ENCODE results near the gene ANKRD63. TPM values are rescaled to one million over a fixed set of nuclear protein-coding genes. Genes with fewer than 3 reads are reported as not detected.

ANKRD63 gene
- total RNA-seq, 1 experiment from 2014 or later, result 1.2 TPM

- no peak for ATAC-seq
- H3K27ac ChIP-seq (ENCODE audit: low read length), result no peak overlapping the region
- H4K20me1 ChIP-seq (ENCODE audit: low read length), result no peaks in the 10 kb centered on the region
- no peak for DNase-seq
- TF ChIP-seq EZH2 (IDR thresholded peaks at IDR 0.05; ENCODE audit: low read length, unreplicated experiment) (no peak), EZH2phosphoT487 (IDR thresholded peaks at IDR 0.05; ENCODE audit: borderline replicate concordance, low read length) (no peak), CTCF (conservative IDR thresholded peaks at IDR 0.05; ENCODE audit: low read depth, low read length) (no peak)
- BruUV-seq (replicated peaks), result no TSS peak
- no peaks in the 10 kb centered on the region for H3K4me1 ChIP-seq (ENCODE audit: insufficient read depth, low read length)
- H3K9ac ChIP-seq (ENCODE audit: low read length), result no peak overlapping the region
- no peak overlapping the region for H3K4me2 ChIP-seq (ENCODE audit: low read length)
- peaks cover 6% of the 10 kb centered on the region; the same call in 1 of the 2 replicates for H3K36me3 ChIP-seq (ENCODE audit: low read depth, low read length)
- no peaks in the 10 kb centered on the region for H3K27me3 ChIP-seq (ENCODE audit: low read length)
- H3K79me2 ChIP-seq (ENCODE audit: low read length), result no peaks in the 10 kb centered on the region
- H3K9me2 ChIP-seq (replicated peaks; ENCODE audit: low read length), result no peaks in the 10 kb centered on the region
- CTCF ChIA-PET, result no interaction called here
- no peak overlapping the region for H3K4me3 ChIP-seq (ENCODE audit: low read length)
- intact Hi-C loops (cut with micrococcal nuclease), result no loop called here
- H3F3A ChIP-seq (ENCODE audit: low read length, unreplicated experiment), result no peaks in the 10 kb centered on the region
- POLR2A ChIA-PET (ENCODE audit: unreplicated experiment), result no interaction called here
- no peaks in the 10 kb centered on the region for H3K9me3 ChIP-seq (ENCODE audit: low read length)
- H2AFZ ChIP-seq (ENCODE audit: low read length), result no peak overlapping the region
These were observed 5.9 kb downstream of the ANKRD63 start for GRCh38 chr15:40276927-40277326.

- Histone ChIP-seq H3K9me3 (ENCODE audit: low read length) (no peaks in the 10 kb centered on the region), H3K4me1 (ENCODE audit: insufficient read depth, low read length) (no peaks in the 10 kb centered on the region), H2AFZ (ENCODE audit: low read length) (no peak overlapping the region), H3K79me2 (ENCODE audit: low read length) (no peaks in the 10 kb centered on the region), H3K27ac (ENCODE audit: low read length) (no peak overlapping the region), H3F3A (ENCODE audit: low read length, unreplicated experiment) (no peaks in the 10 kb centered on the region), H3K27me3 (ENCODE audit: low read length) (no peaks in the 10 kb centered on the region), H3K4me2 (ENCODE audit: low read length) (no peak overlapping the region), H3K9me2 (replicated peaks; ENCODE audit: low read length) (no peaks in the 10 kb centered on the region), H3K36me3 (ENCODE audit: low read depth, low read length) (peaks cover 6% of the 10 kb centered on the region; the same call in 1 of the 2 replicates), H3K9ac (ENCODE audit: low read length) (no peak overlapping the region), H4K20me1 (ENCODE audit: low read length) (no peaks in the 10 kb centered on the region), H3K4me3 (ENCODE audit: low read length) (no peak overlapping the region)
- CTCF ChIA-PET, result no interaction called here
- DNase-seq (no peak), ATAC-seq (no peak)
- TF ChIP-seq EZH2phosphoT487 (IDR thresholded peaks at IDR 0.05; ENCODE audit: borderline replicate concordance, low read length) (no peak), EZH2 (IDR thresholded peaks at IDR 0.05; ENCODE audit: low read length, unreplicated experiment) (no peak), CTCF (conservative IDR thresholded peaks at IDR 0.05; ENCODE audit: low read depth, low read length) (no peak)
- no TSS peak for BruUV-seq (replicated peaks)
- POLR2A ChIA-PET (ENCODE audit: unreplicated experiment), result no interaction called here
- intact Hi-C loops (cut with micrococcal nuclease), result no loop called here
These were observed 6.9 kb downstream of the ANKRD63 start for GRCh38 chr15:40275954-40276353.

- intact Hi-C loops (cut with micrococcal nuclease), result no loop called here
- H4K20me1 ChIP-seq (ENCODE audit: low read length), result no peaks in the 10 kb centered on the region
- H3K4me2 ChIP-seq (ENCODE audit: low read length), result no peak overlapping the region
- H3K4me1 ChIP-seq (ENCODE audit: insufficient read depth, low read length), result no peaks in the 10 kb centered on the region
- H3F3A ChIP-seq (ENCODE audit: low read length, unreplicated experiment), result no peaks in the 10 kb centered on the region
- TF ChIP-seq CTCF (conservative IDR thresholded peaks at IDR 0.05; ENCODE audit: low read depth, low read length) (no peak), EZH2 (IDR thresholded peaks at IDR 0.05; ENCODE audit: low read length, unreplicated experiment) (no peak), EZH2phosphoT487 (IDR thresholded peaks at IDR 0.05; ENCODE audit: borderline replicate concordance, low read length) (no peak)
- H3K27ac ChIP-seq (ENCODE audit: low read length), result no peak overlapping the region
- no peak overlapping the region for H3K4me3 ChIP-seq (ENCODE audit: low read length)
- ATAC-seq (no peak), DNase-seq (no peak)
- H3K9ac ChIP-seq (ENCODE audit: low read length), result no peak overlapping the region
- no TSS peak for BruUV-seq (replicated peaks)
- POLR2A ChIA-PET (ENCODE audit: unreplicated experiment), result no interaction called here
- no peaks in the 10 kb centered on the region for H3K9me3 ChIP-seq (ENCODE audit: low read length)
- H2AFZ ChIP-seq (ENCODE audit: low read length), result no peak overlapping the region
- CTCF ChIA-PET, result no interaction called here
- H3K9me2 ChIP-seq (replicated peaks; ENCODE audit: low read length), result no peaks in the 10 kb centered on the region
- no peaks in the 10 kb centered on the region for H3K27me3 ChIP-seq (ENCODE audit: low read length)
- H3K79me2 ChIP-seq (ENCODE audit: low read length), result no peaks in the 10 kb centered on the region
- peaks cover 6% of the 10 kb centered on the region; the same call in 1 of the 2 replicates for H3K36me3 ChIP-seq (ENCODE audit: low read depth, low read length)
These were observed 7.3 kb downstream of the ANKRD63 start for GRCh38 chr15:40275523-40275922.
